Measurements from ENCODE around the gene LRIG1. TPM values are rescaled to one million over a fixed set of nuclear protein-coding genes. Genes with fewer than 3 reads are reported as not detected.

The LRIG1 gene
- total RNA-seq, 4 donors from 2014 or later, result 42.3 to 152 (median 66.1) TPM

DNA sequence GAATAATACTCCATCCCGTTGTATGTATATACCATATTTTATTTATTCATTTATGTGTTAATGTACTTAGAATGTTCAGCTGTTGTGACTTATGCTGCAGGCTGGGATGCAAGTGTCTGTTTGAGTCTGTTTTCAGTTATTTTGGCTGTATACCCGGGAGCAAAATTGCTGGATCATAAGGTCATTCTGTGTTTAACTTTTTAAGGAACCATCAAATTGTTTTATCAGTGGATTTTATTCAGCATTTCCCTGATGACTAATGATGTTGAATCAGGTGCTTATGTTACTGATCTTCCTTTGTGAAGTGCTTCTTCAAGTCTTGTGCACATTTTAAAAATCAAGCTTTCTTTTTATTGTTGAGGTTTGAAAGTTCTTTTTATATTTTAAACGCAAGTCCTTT is 161.9 kb downstream of the LRIG1 start:
- TF ChIP-seq, protein P1, sequence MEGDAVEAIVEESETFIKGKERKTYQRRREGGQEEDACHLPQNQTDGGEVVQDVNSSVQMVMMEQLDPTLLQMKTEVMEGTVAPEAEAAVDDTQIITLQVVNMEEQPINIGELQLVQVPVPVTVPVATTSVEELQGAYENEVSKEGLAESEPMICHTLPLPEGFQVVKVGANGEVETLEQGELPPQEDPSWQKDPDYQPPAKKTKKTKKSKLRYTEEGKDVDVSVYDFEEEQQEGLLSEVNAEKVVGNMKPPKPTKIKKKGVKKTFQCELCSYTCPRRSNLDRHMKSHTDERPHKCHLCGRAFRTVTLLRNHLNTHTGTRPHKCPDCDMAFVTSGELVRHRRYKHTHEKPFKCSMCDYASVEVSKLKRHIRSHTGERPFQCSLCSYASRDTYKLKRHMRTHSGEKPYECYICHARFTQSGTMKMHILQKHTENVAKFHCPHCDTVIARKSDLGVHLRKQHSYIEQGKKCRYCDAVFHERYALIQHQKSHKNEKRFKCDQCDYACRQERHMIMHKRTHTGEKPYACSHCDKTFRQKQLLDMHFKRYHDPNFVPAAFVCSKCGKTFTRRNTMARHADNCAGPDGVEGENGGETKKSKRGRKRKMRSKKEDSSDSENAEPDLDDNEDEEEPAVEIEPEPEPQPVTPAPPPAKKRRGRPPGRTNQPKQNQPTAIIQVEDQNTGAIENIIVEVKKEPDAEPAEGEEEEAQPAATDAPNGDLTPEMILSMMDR (IDR thresholded peaks at IDR 0.05; ENCODE audit: low read depth), result no peak

DNA sequence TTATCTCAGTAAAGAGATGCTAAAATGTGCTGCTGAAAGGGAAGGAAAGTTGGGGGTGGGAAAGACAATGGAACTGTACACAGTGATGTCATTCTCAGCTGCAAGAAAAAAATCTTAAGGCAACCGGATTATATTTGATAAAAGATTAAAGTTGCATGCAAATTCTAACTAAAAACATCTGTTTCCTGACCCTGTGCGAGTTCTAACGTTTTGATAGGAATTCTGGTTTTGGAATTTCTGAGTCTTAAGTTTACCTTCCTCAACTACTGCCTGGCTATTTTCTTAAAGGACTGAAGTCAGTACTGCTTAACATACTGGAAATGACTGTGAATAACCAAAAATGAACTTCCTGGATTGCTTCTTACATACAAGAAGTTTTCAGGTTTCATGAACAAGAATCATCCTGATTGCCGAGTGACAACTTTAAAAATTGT is 164.5 kb downstream of the LRIG1 start:
- TF ChIP-seq, protein P1 (IDR thresholded peaks at IDR 0.05; ENCODE audit: low read depth), result no peak

DNA sequence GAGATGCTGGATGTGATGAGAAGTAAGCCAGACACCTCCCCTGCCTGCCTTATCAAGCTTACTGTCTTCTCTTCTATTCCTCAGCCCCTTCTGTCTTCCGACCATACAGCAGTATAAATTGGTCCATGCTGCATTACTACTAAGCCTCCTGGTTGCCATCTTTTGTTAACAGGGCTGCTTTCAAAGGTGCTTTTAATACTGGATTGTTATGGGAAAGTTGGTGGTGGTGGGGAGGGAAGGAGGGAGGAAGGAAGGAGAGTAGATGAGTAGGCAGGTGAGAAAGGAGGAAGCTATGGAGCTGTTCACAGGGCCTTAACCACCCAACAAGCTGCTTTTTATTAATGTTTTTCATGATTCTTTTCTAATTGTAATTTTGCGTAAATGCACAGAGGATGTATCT is 165.2 kb downstream of the LRIG1 start:
- TF ChIP-seq, protein P1 (IDR thresholded peaks at IDR 0.05; ENCODE audit: low read depth), result no peak

Measured in subcutaneous adipose tissue (tissue), 4 donors.